GM20000 (cell line): ENCODE measurements around the gene CCDC57.

Source experiments
- DNase-seq: peaks from one replicate; pipeline ENCODE4 v3.0.0; 2012; ENCODE audit warnings: low spot score
- CTCF ChIP-seq: IDR thresholded peaks from 2 replicates; pipeline ENCODE4 v1.5.1; 2012; ENCODE audit warnings: mild to moderate bottlenecking, control low read depth; ENCODE audit errors: extremely low read depth, missing control alignments

CCDC57 gene

GRCh38 chr17:82158825-82159224 is 53.8 kb downstream of the CCDC57 start:
- TF ChIP-seq CTCF = no peak
- no peak for DNase-seq

- no peak for DNase-seq
- TF ChIP-seq CTCF = no peak
Observed at GRCh38 chr17:82157046-82158035, 55.3 kb downstream of the CCDC57 start.

GRCh38 chr17:82156284-82156925 is 56.2 kb downstream of the CCDC57 start:
- no peak for TF ChIP-seq CTCF
- DNase-seq = no peak

GRCh38 chr17:82155606-82156005 is 57.0 kb downstream of the CCDC57 start:
- DNase-seq = no peak
- TF ChIP-seq CTCF = no peak

- TF ChIP-seq CTCF = no peak
Observed at GRCh38 chr17:82154881-82155331, 57.7 kb downstream of the CCDC57 start.

GRCh38 chr17:82153745-82154375 is 58.8 kb downstream of the CCDC57 start:
- peak; percentile 83 for TF ChIP-seq CTCF
- peak; percentile 93 for DNase-seq

More at GRCh38 chr17:82154881-82155331, 57.7 kb downstream of the CCDC57 start:
- no peak for DNase-seq

GRCh38 chr17:82153295-82153691 is 59.3 kb downstream of the CCDC57 start:
- no peak for TF ChIP-seq CTCF
- DNase-seq = no peak
